ENCODE data around the gene ALKBH7. TPM values are rescaled to one million over a fixed set of nuclear protein-coding genes. Genes with fewer than 3 reads are reported as not detected.

The ALKBH7 gene
- total and polyA plus RNA-seq, 10 of the 15 experiments (the other 5 are each of a cell fraction or from before 2014, with no cell fraction given), result 0.31 to 82.5 (median 37.6) TPM

DNA sequence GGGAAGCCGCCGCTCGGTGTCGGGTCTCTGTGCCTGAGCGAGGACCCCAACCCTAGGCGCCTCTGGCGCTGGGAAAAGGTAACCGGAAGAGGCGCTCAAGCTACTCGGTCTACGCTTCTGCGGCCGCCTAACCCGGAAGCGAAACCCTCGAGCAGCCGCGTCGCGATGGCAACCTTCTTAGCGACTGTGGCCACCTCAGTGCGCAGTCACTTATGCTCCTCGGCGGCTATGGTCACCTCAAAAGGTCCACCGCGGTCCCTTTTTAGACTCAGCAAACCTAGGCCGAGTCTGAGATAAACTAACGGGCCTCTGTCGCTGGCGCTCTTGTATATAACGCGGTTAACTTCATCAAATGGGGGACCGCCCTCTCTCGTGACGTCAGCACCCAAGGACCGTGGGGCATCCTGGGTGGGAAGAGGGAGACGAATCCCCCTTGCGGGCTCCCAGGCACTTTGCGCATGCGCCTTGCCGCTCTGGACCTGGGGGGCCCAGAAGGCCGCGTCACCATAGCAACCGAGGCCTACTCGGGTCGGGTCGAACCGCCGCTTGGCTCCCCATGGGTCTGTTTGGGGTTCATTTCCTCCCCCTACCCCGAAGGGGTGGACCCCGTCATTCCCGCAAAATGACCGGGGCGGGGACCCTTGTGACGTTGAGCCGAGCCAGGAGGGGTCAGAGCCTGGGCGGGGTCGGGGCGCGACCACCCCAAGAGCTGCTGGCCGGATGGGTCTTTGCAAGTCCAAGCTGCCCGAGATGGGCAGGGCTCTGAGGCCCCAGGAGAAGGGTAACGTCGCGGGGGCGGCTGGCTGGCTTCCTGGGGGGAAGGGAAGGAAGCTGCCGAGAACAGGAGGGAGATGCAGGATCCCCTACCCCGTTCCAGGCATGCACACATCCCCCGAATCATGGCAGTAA lies 20.7 kb downstream of the ALKBH7 start, which contains the start of gene GTF2F1 (continued):
- TF ChIP-seq, protein P1, sequence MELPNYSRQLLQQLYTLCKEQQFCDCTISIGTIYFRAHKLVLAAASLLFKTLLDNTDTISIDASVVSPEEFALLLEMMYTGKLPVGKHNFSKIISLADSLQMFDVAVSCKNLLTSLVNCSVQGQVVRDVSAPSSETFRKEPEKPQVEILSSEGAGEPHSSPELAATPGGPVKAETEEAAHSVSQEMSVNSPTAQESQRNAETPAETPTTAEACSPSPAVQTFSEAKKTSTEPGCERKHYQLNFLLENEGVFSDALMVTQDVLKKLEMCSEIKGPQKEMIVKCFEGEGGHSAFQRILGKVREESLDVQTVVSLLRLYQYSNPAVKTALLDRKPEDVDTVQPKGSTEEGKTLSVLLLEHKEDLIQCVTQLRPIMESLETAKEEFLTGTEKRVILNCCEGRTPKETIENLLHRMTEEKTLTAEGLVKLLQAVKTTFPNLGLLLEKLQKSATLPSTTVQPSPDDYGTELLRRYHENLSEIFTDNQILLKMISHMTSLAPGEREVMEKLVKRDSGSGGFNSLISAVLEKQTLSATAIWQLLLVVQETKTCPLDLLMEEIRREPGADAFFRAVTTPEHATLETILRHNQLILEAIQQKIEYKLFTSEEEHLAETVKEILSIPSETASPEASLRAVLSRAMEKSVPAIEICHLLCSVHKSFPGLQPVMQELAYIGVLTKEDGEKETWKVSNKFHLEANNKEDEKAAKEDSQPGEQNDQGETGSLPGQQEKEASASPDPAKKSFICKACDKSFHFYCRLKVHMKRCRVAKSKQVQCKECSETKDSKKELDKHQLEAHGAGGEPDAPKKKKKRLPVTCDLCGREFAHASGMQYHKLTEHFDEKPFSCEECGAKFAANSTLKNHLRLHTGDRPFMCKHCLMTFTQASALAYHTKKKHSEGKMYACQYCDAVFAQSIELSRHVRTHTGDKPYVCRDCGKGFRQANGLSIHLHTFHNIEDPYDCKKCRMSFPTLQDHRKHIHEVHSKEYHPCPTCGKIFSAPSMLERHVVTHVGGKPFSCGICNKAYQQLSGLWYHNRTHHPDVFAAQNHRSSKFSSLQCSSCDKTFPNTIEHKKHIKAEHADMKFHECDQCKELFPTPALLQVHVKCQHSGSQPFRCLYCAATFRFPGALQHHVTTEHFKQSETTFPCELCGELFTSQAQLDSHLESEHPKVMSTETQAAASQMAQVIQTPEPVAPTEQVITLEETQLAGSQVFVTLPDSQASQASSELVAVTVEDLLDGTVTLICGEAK (IDR thresholded peaks at IDR 0.05; ENCODE audit: borderline replicate concordance), result peak; percentile 93
- no peak for TF ChIP-seq TBL1XR1 (IDR thresholded peaks at IDR 0.05; ENCODE audit: low read depth, low read length)
- TF ChIP-seq SPI1 (IDR thresholded peaks at IDR 0.05; ENCODE audit: borderline replicate concordance, insufficient read depth, low read depth, low read length), result no peak
- no peak for TF ChIP-seq BACH1 (IDR thresholded peaks at IDR 0.05; ENCODE audit: borderline replicate concordance)
- peak; percentile 29; the same call in 1 of the 2 replicates for TF ChIP-seq ZSCAN29 (IDR thresholded peaks at IDR 0.05)
- no peak for TF ChIP-seq CBX5 (IDR thresholded peaks at IDR 0.05; ENCODE audit: low read depth)
- TF ChIP-seq, protein P2, sequence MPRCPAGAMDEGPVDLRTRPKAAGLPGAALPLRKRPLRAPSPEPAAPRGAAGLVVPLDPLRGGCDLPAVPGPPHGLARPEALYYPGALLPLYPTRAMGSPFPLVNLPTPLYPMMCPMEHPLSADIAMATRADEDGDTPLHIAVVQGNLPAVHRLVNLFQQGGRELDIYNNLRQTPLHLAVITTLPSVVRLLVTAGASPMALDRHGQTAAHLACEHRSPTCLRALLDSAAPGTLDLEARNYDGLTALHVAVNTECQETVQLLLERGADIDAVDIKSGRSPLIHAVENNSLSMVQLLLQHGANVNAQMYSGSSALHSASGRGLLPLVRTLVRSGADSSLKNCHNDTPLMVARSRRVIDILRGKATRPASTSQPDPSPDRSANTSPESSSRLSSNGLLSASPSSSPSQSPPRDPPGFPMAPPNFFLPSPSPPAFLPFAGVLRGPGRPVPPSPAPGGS (IDR thresholded peaks at IDR 0.05; ENCODE audit: borderline replicate concordance, insufficient read depth, low read depth, low read length, poor library complexity, severe bottlenecking), result no peak
- TF ChIP-seq CEBPB (IDR thresholded peaks at IDR 0.05; ENCODE audit: borderline replicate concordance in 1 of 2, low read depth in 2 of 2, low read length in 2 of 2), result no peak
- no peak for TF ChIP-seq STAT3 (IDR thresholded peaks at IDR 0.05; ENCODE audit: low read depth, low read length)
- TF ChIP-seq SMAD5 (IDR thresholded peaks at IDR 0.05; ENCODE audit: low read depth), result no peak
- no peak for TF ChIP-seq TCF12 (IDR thresholded peaks at IDR 0.05; ENCODE audit: low read depth, low read length)
- peak; percentile 66; the same call in 1 of the 2 replicates for TF ChIP-seq ZNF207 (IDR thresholded peaks at IDR 0.05; ENCODE audit: borderline replicate concordance)
- TF ChIP-seq E4F1 (IDR thresholded peaks at IDR 0.05; ENCODE audit: borderline replicate concordance, partially characterized antibody), result peak; percentile 78
- 0 out of 2 replicates have a peak, but pooled peaks have one; percentile 18 for TF ChIP-seq RFX5 (IDR thresholded peaks at IDR 0.05; ENCODE audit: low read depth, low read length)
- TF ChIP-seq SRF (IDR thresholded peaks at IDR 0.05; ENCODE audit: low read depth in 2 of 2, low read length in 2 of 2), result no peak
- peak; percentile 98 for TF ChIP-seq BMI1 (IDR thresholded peaks at IDR 0.05; ENCODE audit: borderline replicate concordance)
- TF ChIP-seq JUND (IDR thresholded peaks at IDR 0.05; ENCODE audit: low read depth, low read length), result no peak
- TF ChIP-seq, protein P3, sequence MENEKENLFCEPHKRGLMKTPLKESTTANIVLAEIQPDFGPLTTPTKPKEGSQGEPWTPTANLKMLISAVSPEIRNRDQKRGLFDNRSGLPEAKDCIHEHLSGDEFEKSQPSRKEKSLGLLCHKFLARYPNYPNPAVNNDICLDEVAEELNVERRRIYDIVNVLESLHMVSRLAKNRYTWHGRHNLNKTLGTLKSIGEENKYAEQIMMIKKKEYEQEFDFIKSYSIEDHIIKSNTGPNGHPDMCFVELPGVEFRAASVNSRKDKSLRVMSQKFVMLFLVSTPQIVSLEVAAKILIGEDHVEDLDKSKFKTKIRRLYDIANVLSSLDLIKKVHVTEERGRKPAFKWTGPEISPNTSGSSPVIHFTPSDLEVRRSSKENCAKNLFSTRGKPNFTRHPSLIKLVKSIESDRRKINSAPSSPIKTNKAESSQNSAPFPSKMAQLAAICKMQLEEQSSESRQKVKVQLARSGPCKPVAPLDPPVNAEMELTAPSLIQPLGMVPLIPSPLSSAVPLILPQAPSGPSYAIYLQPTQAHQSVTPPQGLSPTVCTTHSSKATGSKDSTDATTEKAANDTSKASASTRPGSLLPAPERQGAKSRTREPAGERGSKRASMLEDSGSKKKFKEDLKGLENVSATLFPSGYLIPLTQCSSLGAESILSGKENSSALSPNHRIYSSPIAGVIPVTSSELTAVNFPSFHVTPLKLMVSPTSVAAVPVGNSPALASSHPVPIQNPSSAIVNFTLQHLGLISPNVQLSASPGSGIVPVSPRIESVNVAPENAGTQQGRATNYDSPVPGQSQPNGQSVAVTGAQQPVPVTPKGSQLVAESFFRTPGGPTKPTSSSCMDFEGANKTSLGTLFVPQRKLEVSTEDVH (IDR thresholded peaks at IDR 0.05; ENCODE audit: low read depth, partially characterized antibody), result no peak

Data from GM12878 (cell line).